Glomerular visceral epithelial cell (primary cell): Measurements from ENCODE around the gene PCK1.

Experiments used
- DNase-seq: peaks from one replicate; pipeline ENCODE4 v3.0.0-alpha.2; 2016; ENCODE audit errors: extremely low spot score

The PCK1 gene

DNA sequence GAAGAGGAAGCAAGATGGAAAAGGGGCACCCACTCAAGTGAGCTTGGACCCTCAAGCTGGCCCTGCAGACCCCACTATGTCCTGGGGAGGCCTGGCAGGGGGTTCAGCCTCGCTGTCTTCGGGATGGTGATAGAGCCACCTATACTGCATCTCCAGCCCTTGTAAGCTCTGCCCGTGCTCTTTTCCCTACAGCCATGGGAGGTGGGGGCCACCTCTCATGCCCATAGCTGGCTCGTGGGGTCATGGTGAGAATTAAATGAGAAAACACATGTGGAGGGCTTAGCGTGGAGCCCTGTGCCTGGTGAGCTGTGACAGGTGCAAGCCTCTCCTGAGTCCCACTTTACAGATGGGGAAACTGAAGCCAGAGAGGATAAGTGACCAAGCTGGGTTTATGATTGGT lies 27.7 kb downstream of the PCK1 start:
- DNase-seq: no peak

DNA sequence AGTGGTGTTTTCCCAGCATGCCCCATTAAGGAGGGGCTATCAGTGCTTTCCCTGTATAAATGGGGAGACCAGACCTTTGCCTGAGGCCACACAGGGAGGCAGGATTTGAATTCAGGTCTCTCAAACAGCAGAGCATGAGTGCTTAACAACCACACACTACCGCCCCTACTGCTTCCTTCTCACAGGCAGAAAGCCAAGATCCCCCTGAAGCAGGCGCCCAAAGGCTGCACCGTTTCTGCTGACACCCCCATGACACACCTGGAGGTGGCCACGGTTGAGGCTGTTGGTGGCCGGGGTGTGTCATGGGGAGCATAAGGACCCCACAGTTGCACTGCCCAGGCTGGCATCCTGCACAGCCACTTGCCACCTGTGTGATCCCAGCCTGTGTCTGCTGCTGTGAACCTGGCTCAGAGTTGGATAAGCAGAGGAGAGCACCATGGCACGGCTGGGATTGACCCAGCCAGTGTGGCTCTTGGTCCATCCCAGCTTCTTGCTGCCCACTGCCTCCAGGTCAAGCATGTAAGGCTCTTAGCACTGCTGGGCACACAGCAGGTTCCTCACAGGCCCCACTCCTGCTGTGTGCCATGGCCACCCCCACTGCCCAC lies 28.3 kb downstream of the PCK1 start:
- no peak for DNase-seq

- no peak for DNase-seq
Observed at GRCh38 chr20:57589728-57590484, 29.0 kb downstream of the PCK1 start.

DNA sequence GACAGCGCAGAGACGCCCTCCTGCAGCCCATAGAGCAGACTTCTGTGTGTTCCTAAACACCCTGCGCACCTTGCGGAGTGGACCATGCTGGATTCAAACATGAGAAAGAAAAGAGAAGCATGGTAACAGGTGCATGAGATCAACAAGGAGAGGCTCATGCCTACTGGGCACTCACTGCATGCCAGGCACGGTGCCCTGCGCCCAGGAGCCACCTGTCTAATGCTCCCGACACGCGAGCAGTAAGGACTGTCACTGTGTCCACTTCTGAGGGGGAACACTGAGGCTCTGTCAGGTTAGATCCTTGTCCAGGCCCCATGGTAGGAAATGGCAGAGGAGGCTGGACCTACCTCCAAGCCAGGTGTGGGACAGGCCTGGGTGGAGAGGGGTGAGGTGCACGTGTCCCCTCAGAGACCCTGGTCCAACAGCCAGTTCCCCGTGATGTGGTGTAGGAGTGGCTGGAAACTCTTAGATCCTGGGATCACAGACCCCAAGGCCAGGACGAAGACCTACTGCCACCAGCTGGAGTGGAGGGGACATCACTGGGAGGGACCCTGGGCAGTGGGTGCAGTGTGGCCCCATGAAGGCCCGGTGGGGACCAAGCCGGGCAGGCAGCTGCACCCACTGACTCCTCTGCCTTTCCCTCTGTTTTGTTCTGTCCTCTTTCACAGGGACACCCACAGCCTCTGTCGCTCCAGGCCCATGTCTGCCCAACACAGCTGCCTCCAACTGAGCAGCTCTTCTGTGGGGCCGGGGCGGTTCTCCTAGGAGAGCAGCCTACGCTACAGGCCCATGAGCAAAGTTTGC lies 29.8 kb downstream of the PCK1 start:
- DNase-seq: no peak

- no peak for DNase-seq
Observed at GRCh38 chr20:57591289-57592229, 30.6 kb downstream of the PCK1 start.

GRCh38 chr20:57592263-57593092 lies 31.6 kb downstream of the PCK1 start:
- no peak for DNase-seq

DNA sequence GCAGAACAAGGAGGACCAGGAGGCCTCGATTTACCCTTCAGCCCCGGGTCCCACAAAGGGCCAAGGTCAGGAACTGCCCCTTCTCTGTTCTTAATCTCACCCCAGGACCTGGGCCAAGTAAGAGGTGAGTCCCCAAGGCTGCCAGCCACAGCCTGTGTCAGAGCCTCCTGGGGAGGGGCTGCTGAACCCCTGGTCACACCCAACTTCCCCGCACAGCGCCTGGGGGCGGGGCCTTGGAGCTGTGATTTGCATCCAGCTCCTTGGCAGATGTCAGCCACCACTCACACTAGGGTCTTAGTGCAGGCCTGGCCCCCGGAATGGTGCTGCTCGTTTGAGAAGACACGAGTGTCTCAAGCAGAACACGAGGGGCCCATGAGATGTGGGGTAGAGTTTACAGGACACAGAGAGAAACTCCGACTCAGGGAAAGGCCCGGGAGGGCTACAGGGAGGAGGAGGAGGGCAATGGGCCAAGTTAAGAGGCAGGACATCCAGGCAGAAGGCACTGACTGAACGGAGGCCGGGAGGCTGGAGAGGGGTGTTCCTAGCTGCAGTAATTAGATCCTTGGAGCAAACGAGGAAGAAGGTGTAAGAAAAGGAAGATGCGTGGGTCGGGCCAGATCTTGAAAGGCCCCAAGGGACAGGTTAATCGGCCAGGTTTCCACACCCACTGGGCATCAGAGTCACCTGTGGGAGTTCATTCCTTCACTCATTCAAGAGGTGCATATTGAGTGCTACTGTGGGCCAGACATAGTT lies 32.4 kb downstream of the PCK1 start:
- no peak for DNase-seq

GRCh38 chr20:57594092-57594951 lies 33.4 kb downstream of the PCK1 start:
- DNase-seq: peak; percentile 45

DNA sequence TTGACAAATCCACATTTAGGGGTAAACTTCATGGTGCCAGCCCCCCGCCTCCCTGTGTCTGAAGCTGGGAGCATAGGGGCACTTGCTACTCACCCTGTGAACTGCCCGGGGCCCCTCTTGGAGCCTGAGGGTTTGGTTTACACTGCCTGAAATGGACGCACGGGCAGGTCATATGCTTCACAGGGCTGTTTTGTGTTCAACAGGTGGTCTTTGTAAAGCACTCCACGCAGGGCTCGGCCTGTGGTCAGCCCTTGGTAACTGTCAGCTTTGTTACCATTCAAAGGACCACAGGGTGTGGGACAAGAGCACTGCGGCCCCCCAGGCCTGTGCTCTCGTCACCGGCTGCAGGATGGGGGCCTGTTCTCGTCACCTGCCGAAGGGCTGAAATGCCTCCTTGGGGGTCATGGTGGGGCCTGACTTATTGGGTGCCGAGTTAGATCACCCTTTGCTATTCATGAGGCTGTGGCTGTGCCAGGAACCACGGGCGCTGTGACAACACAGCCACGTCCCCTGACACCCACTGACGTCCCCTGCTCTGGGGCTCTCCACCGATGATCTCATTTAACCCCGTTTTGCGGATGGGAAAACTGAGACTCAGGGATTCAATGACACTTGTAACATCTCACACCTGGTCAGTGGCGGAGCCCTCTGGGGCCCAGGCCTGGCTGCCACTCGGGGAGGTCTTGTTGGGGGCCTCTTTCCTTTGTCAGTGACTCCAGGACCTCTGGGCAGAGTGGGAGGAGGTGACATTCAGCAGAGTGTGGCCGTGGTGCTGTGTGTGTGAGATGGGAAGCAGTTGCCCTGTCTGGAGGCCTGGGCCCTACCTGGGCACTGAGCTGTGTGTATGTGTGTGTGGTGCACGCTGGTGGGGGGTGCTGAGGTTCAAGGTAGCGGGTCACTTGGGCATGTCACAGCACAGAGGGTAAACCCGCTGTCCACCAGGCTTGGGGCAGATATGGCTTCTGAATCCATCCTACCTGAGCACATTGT lies 34.4 kb downstream of the PCK1 start:
- no peak for DNase-seq

GRCh38 chr20:57596358-57596757 lies 35.4 kb downstream of the PCK1 start:
- DNase-seq: no peak

- DNase-seq: peak; percentile 57
Observed at GRCh38 chr20:57596998-57597939, 36.4 kb downstream of the PCK1 start.

DNA sequence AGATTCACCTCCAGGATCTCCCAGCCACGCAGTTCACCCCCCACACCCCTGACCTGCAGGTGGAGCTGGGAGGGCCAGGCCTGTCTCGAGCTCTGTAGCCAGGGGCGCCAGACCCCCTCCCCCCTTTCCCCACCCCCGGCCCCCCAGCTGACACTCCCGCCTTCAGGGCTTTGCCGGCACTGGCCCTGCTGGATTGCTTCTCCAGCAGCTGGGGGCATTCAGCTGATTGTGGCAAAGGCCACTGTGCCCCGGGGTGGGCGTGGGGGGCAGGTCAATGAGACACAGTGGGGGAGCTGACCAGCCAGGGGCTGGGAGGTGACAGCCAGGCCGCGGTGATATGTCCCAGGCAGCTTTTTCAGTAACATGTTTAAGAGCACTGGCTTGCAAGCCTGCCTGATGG lies 37.1 kb downstream of the PCK1 start:
- no peak for DNase-seq

DNA sequence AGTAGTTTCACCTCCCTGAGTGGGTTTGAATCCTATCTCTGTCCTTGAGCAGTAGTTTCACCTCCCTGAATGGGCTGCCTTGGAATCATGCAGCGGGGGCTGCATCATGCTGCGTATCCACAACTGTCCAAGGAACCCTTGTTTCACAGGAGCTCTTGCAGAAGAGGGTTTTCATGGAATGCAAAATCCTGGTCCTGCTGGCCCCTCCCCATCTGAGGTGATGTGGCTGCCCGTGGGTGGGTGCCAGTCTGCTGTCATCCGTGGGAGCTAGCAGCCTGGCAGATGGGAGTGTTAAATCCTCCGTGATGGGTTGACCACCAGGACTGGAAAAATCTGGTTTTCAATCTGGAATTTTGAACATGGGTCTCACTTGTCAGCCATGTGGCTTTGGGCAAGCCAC lies 37.6 kb downstream of the PCK1 start:
- DNase-seq: no peak

DNA sequence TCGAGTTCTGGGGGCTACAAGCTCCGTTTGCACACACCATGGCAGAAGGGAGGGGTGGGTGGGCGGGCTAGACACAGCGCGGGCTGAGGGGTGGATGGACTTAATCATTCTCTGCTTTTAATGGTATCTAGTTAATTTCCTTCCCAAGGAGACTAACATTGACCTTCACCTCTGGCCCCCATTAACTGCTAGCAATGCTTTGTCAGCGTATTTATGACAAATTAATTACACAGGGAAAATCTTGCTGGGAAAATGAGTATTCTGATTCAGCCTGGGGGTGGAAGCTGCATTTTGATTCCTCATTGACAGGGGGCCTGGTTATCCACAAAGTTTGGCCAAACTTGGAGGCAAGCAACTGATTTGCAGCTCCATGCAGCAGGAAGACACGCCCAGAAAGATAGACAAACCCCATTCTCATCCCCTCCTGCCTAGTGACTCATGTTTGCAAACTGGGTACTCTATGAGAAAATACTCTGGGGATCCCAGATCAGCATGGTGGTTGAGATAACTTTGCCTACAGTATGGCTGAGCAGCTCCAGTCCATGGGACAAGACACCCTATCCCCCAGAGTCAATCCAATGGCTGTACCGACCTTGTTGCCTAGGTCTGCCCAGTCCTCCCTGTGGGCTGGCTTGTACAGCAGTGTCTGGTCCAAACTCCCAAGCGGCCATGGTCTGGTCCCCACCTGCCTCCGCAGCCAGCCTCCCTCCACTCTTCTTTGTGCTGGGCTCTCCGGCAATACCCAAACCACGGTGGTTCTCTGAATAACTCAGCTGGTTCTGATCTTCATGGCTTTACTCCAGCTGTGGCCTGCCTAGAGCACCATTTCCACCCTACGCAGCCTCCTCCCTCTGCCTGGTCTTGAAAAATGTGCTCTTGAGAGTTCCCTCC lies 39.7 kb downstream of the PCK1 start:
- no peak for DNase-seq

- DNase-seq: no peak
Observed at GRCh38 chr20:57601211-57601570, 40.3 kb downstream of the PCK1 start.

- no peak for DNase-seq
Observed at GRCh38 chr20:57601737-57602136, 40.8 kb downstream of the PCK1 start.
